C4-2B (cell line): ENCODE measurements around the gene SCAMP4.
"Not testable (repeated sequence)": the region's sequence is repeated elsewhere in the genome, so short reads cannot be mapped to it uniquely, and the experiment has no call there.

Experiments
- CTCF ChIP-seq: fragments of 450-650 bp; conservative IDR thresholded peaks from 2 replicates; pipeline ENCODE4 v1.5.1; 2017; ENCODE audit warnings: mild to moderate bottlenecking
- ZFX ChIP-seq: fragments of 450-650 bp; IDR thresholded peaks from 2 replicates; pipeline ENCODE4 v1.6.1; 2017

- TF ChIP-seq CTCF, ZFX: not testable (repeated sequence)
These were observed 27.9 kb upstream of the SCAMP4 start for GRCh38 chr19:1877280-1877660.
